NCI-H2029 treated with DMSO at 0.1 percent for 48 hours (cell line): ENCODE measurements around the gene MTOR.
"Not testable (repeated sequence)": the region's sequence is repeated elsewhere in the genome, so short reads cannot be mapped to it uniquely, and the experiment has no call there.

Experiments
- DNase-seq: peaks from one replicate; lab custom pipeline; 2025; lab: John Stamatoyannopoulos, UW

MTOR gene

DNA sequence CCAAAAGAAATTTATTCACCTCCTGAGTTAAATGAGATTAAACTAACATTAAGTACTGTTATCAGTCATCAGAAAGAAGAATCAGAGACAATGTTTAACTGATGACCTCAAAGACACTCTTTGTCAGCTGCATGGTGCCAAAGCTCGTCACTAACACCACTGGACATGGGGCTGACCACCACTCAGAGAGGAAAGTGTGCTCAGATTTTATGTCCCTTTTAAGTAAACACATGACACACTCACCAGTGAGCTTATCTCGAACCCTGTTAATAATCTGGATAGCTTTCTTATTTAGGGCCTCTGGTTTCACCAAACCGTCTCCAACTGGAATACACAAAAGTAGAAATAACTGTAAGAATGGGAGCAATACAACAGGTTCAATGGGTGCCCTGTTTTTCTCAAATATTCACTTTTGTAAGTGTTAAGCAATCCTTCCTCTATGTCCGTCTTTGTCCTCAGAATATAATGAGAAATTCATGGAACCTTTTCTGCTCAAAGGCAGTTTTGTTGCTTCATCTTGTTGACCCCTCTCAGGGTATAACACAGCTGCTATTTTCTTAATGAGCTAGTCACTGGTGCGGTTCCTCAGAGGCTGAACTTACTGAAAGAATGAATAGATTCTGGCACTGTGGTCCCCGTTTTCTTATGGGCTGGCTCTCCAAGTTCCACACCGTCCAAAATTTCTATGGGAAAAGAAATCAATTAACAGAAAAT is 153.1 kb downstream of the MTOR start:
- DNase-seq, result no peak

DNA sequence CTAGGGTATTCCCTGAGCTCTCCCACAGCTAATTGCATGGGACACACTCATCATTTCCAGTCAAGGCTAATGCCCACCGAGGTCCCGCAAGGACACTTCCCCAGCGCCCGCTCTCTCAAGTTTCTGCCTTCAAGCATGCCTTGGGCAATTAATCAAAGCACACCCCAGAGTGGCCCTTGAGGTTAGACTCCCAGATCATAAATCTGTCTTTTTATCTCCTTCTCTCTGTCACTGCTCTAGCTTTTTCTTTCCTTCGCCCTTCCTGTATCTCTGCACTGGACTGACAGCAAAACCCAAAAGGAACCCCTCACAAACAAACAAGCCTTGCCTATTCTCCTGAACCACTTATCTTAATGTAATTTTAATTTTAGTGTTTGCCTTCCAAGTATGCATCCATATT is 154.8 kb downstream of the MTOR start:
- no peak for DNase-seq

DNA sequence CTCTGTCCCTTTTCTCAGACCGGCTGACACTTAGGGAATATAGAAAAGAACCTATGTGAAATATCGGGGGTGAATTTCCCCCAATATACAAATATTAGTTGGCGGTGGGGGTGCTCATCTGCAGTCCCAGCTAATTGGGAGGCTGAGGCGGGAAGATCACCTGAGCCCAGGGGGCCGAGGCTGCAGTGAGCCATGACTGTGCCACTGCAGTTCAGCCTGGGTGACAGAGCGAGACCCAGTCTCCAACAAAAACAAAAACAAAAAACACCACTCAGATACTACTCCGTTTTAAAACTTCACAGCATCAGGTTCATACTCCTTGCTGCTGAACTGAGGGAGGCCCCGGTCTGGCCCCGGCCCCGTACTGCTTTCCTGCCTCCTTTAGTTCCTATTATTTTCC is 156.8 kb downstream of the MTOR start:
- DNase-seq, result no peak

DNA sequence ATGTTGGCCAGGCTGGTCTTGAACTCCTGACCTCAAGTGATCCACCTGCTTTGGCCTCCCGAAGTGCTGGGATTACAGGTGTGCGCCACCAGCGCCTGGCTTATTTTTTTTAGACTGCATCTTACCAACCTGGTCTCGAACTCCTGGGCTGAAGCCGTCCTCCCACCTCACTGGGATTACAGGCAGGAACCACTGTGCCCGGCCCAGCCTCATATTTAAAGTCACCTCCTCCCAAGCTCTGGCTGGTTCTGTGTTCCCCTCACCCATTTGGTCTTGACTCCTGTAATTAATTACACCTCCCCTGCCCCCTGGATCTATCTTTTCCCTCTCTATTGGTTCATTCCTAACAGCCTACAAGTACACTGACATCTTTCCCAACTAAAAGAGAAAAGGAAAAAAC is 161.0 kb downstream of the MTOR start:
- DNase-seq, result no peak

DNA sequence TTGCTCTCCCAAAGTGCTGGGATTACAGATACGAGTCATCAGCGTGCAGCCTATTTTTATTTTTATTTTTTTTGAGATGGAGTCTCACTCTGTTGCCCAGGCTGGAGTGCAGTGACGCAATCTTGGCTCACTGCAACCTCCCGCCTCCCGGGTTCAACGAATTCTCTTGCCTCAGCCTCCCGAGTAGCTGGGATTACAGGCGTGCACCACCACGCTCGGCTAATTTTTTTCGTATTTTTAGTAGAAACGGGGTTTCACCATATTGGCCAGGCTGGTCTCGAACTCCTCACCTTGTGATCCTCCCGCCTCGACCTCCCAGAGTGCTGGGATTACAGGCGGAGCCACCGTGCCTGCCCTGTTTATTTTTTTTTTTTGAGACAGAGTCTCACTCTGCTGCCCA is 161.5 kb downstream of the MTOR start:
- DNase-seq, result not testable (repeated sequence)

DNA sequence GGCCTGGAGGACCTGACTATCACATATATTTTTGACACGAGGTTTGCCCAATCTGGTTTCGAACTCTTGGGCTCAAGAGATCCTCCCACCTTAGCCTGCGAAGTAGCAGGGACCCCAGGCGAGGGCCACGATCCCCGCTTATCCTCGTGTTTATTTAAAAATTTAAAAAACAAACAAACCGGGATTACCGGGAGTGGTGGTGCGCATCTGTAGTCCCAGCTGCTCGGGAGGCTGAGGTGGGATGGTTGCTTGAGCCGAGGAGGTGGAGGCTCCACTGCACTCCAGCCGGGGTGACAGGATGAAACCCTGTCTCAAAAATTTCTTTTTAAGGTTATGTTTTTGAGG is 162.2 kb downstream of the MTOR start:
- no peak for DNase-seq

DNA sequence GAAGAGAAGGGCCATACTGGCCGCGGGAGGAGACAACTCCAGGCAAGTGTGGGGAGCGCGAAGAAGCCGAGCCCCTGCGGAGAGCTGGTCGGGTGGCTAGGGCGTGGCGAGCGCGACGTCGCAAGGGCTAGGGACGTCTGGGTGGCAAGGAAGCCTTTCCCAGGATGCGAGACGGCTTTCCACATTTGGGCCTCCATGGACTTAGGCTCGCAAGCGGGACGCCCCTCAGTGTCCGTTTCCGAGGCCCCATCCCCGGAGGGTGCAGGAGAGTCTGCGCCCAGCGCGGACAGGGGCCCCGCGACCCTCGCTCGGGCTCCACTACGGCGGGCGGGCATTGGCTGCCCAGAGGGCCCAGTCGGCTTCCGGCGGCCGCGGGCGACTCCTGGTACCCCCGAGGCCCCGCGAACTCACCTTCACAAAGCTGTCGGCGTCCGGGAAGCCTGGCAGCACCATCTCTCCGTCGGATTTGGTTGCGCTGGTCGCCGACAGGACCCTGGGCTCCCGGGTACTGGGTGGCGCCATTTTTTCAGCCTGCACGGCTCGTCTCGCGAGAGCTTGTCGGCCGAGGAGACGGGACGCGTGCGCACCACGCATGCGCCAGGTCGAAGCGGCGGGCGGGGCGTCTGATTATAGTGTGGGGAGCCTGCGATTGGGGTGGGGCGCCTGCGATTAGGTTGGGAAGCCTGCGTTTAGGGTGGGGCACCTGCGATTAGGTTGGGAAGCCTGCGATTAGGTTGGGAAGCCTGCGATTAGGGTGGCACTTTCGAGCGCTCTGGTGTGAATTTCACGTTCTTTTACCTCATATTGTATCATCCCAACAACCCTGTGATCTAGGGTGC is 162.8 kb downstream of the MTOR start, which contains the start of gene EXOSC10:
TSS of gene EXOSC10 (minus strand) at position 560 of the 839 bp plus-strand sequence. CDS start at position 522, 38 bp downstream.
- DNase-seq, result peak; percentile 25

DNA sequence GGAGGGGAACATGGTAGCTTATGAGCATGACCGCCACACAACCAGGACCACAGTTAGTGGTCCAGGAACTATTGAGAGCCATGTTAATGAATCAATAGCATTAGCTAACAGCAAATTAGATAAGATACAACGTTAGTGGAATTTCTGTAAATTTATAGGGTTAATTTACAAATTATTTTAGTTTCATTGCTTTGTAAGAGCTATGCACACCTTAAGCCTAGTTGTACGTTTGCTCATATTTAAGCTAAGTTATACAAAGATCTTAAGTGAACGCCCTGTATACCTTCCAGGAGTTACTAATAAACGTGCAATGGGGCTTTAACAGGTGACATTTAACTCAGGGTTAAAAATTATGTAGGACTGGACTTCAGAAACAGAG is 163.4 kb downstream of the MTOR start:
- no peak for DNase-seq

DNA sequence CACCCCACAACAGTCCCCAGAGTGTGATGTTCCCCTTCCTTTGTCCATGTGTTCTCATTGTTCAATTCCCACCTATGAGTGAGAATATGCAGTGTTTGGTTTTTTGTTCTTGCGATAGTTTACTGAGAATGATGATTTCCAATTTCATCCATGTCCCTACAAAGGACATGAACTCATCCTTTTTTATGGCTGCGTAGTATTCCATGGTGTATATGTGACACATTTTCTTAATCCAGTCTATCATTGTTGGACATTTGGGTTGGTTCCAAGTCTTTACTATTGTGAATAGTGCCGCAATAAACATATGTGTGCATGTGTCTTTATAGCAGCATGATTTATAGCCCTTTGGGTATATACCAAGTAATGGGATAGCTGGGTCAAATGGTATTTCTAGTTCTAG is 178.6 kb downstream of the MTOR start:
- not testable (repeated sequence) for DNase-seq

DNA sequence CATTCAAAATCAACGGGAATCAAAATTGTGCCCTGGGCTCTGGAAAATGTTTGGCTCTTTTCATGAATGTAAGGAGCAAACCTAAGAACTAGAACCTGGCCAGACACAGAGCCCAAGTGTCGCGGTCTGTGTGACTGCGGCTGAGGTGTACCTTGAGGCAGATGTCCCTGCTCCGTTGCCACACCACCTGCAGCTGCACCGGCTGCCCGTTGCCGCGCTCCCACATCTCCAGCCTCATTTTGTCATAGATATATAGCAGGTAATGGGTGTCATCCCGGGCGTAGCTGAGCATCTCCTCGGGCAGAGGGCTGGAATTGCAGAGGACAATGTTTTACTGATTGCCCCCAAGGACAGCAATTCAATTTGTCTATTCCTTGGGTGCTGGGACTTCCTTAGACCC is 181.4 kb downstream of the MTOR start:
- DNase-seq, result no peak

DNA sequence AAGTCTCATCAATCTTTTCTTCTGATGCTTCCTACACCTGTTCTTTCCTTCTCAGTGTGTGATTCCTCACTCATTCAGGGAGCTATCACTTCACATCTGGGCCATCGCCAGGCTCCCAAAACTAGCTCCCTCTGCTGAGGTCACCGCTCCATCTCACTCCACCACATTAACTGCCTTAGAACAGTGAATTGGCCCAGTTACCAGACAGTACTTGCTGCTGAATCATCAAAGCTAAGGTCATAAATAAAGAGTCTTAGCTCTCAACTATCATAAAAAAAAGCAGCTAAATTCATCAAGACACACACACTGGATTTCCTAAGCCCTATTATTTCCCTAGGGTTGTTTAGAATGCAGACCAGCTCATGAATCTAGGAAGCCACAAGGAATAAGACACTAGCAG is 183.7 kb downstream of the MTOR start:
- DNase-seq, result no peak

DNA sequence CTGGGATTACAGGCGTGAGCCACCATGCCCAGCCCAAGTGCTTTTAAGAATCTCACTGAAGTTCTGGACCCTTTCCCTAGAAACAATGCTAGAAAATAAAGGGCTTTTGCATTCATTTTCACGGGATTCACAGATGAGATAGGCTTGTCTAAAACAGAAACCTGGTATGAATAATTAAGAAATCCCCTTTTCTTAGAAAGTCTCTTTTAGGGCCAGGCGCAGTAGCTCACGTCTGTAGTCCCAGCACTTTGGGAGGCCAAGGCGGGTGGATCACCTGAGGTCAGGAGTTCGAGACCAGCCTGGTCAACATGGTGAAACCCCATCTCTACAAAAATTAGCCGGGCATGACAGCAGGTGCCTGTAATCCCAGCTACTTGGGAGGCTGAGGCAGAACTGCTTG is 189.0 kb downstream of the MTOR start:
- not testable (repeated sequence) for DNase-seq

DNA sequence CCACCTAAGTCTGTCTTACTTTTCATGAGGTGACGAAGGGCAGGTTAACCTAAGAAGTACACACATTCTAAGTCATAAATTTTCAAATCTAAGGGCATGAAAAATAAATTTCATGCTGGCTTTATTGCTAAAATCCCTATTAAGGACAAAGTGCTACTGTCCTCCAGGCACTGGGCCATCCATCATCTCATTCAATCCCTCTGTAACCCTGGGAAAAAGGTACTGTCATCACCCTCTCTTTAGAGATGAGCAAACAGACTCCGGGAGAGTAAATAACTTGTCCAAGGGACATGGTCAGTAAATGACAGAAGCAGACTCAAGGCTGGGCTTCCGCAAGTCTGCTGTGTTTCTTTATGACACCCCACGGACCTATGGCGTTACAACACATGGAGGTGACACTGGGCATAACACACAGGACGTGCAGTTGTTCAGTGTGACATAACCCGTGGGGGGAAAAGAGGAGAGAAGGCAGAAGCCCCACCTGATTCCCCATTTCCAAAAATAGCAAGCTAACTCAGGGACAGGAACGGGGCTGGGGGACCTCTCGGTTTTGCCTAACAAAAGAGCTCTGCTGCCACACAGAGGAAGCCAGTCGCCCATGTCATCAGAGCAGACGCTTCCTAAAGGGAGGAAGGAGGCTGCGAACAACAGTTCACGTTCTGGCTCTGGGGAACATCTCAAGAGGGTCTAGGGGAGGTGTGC is 190.0 kb downstream of the MTOR start:
- no peak for DNase-seq

DNA sequence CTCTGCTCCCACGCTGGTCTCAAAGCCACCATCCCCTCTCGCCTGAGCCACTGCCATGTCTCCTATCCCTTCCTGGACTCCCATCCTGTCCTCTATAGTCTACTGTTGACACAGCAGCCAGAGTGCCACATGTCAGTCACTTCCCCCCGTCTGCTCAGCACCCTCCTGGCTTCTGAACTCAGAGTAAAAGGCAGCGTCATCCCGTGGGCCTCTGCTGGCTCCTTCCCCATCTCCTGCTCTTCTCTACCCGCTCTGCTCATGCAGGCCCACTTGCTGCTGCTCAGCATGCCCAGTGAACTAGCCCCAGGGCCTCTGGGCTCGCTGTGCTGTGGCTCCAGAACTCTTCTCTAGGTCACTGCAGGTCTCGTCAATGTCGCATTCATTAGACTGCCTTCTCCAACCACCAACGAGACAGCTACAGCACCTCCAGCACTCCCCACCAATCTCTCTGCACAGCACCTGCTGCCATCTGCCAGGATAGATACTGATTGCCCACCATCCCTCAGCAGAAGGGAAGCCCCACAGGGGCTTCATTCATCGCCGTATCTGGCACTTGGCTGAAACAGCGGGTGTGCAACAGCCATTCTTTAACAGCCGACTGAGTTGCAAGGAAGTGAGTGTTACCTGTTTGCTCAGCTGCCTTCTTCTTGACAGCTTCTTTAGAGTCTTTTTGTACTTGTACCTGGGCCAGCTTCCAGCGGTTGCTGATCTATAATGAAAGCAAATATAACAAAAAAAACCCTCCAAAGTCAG is 190.7 kb downstream of the MTOR start:
- no peak for DNase-seq

DNA sequence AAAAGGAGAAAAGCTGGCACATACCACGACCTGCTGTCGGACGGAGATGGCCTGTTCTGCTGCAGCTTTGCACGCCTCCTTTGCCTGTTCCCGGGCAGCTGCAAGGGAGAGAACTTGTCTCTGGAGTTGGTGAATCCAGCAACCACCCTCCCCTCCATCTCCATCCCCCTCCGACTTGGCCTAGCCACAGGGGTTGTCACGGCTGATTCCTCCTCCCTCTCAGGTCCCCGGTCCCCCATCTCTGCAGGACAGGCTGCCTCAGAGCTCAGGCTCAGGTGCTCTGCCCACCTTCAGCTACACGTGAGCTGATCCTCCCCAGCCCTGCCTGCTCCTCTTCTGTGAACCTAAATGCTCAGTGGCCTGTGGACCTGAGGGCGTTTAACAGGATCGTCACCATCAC is 191.5 kb downstream of the MTOR start:
- DNase-seq, result no peak

DNA sequence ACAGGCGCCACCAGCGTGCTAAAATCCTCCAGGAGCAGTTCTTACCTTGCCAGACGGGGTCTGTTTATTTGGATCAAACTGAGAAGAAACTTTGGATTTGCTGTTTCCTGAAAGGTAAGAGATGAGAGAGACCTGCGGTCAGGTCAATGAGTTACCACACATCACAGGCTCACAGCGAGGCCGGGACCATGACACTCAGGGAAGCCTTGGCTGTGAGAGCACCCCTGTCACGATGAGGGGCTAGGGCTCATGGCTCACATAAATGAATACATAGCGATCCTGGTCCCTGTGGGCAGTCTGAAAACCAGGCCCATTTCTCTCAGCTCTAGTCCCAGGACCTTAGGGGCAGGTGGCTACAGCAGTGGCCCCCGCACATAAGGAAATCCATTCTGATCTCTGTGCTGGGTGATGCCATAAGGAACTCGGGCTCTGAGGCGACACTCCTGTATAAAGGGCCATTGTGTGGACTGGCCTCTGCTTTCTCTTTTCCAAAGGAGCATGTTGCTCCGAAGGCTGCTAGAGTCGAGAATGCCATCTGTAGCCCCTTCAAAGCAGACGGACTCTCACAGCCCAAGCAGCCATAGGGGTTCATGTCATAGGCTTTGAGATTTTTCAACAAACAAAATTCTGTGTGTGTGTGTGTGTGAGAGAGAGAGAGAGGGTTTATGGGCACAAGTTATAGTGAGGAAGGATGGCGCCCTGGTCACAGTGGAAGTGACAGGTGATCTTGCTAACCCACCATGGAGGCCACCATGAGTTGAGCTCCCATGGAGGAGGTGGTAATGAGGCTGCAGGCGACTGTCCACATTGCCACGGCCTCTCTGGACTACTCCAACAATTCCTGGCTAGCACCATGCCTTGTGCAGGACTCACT is 193.5 kb downstream of the MTOR start:
- no peak for DNase-seq

DNA sequence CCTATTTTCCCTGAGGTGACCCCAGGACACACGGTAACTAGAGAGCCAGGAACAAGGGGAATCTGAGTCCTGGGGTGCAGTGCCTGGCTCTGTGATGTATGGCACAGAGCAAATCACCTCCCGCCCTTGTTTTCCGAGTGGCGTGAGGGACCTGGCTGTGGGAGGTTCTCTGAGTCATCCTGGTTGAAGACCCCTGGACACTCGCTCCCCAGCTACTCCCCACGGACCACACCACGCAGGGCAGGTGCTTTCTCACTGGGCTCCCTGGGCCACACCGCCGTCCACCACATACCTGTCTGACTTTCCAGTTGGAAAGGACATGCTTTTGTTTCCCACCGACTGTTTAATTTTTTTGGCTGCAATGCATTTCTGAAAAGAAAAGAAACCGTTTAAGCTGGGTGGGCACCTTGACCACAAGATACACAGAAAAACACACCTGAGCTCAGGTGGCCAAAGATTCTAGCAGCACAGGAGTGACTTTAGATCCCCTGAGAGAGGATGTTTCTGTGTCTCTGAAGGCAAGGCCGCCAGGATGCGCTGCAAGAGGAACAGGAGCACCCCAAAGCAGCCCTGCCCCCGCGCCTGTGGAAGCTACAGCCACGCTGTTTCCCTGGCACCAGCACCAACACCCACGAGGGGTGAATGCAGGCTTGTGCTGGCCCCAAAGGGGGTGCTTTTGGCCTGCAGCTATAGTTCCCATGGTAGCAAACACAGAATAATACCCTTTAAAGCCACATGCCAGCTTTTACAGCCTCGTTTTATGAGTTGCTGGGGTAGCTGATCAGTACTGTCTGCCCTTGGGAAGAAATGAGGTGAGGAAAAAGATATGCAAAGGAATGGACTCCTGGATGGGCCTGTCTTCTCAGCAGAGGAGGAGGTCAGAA is 194.4 kb downstream of the MTOR start:
- DNase-seq, result no peak

DNA sequence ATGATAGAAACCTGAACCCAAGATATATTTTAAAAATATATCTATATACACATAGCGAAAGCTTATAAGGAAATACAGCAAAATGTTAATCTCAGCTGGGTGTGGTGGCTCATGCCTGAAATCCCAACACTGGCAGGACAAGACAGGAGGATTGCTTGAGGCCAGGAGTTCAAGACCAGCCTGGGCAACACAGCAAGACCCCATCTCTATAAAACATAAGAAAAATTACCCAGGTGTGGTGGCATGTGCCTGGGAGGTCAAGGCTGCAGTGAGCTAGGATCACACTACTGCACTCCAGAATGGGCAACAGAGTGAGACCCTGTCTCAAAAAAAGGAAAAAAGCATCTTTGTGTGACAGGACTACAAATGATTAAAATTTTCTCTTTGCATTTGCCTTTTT is 196.6 kb downstream of the MTOR start:
- DNase-seq, result no peak

DNA sequence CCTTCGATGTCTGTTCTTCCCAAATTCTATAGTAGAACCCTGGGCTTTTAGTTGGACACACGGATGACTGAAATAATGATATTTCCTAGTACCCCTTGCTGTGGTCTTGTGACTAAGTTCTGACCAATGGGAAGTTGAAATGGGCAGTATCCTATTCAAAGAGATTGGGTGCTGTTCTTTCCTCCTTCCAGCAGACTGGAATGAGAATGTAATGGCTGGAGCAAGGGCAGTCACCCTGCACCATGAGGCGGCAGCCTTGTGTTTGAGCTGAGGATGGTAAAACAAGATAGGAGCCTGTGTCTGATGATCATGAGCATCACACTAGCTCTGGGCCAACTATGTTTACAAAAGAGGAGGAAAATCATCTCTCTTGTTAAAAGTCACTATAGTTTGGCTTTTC is 197.4 kb downstream of the MTOR start:
- no peak for DNase-seq

DNA sequence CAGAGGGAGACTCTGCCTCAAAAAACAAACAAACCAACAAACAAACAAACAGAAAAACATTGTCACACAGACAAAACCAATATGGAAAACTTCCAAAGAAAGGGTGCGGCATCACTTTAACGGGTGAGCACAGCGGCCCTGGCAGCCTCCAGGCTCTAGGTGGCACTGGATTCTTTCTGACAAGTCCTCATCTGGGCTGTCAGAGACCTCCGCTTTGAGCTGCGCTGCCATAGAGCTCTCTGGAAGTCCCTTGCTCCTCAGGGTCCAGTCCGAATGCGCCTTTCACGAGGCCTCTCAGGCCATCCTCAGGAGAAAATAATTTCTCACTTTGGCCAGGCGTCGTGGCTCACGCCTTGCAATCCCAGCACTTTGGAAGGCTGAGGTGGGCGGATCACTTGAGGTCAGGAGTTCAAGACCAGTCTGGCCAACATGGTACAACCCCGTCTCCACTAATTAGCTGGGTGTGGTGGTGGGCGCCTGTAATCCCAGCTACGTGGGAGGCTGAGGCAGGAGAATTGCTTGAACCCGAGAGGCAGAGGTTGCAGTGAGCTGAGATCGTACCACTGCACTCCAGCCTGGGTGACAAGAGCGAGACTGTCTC is 198.3 kb downstream of the MTOR start:
- DNase-seq, result not testable (repeated sequence)
